Esophagus squamous epithelium (tissue), 4 donors: ENCODE data around the gene TIGIT.

Experiments used
- POLR2A ChIP-seq, 4 donors: fragments of 450-650 bp; IDR thresholded peaks; one replicate each; pipeline ENCODE4 v1.6.1; 2017; ENCODE audit warnings: antibody characterized with exemption in 4 of 4, mild to moderate bottlenecking in 4 of 4, moderate library complexity in 3 of 4
- TF ChIP-seq, protein P1 (sequence below), 6 experiments: fragments of 450-650 bp in 4 of 6; fragments of 200-600 bp in 2 of 6; sonication (generic) in 2 of 6; IDR thresholded peaks; one replicate each; pipeline ENCODE4 v1.5.1; 2016 to 2019; ENCODE audit warnings: antibody characterized with exemption in 6 of 6, mild to moderate bottlenecking in 4 of 6, moderate library complexity in 4 of 6

- no peak for TF ChIP-seq POLR2A (IDR thresholded peaks at IDR 0.05)
- TF ChIP-seq, protein P1, sequence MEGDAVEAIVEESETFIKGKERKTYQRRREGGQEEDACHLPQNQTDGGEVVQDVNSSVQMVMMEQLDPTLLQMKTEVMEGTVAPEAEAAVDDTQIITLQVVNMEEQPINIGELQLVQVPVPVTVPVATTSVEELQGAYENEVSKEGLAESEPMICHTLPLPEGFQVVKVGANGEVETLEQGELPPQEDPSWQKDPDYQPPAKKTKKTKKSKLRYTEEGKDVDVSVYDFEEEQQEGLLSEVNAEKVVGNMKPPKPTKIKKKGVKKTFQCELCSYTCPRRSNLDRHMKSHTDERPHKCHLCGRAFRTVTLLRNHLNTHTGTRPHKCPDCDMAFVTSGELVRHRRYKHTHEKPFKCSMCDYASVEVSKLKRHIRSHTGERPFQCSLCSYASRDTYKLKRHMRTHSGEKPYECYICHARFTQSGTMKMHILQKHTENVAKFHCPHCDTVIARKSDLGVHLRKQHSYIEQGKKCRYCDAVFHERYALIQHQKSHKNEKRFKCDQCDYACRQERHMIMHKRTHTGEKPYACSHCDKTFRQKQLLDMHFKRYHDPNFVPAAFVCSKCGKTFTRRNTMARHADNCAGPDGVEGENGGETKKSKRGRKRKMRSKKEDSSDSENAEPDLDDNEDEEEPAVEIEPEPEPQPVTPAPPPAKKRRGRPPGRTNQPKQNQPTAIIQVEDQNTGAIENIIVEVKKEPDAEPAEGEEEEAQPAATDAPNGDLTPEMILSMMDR (IDR thresholded peaks at IDR 0.05) = no peak
These were observed 33.7 kb upstream of the TIGIT start for GRCh38 chr3:114260152-114260551.
